ENCODE measurements around the gene SLC9A1. TPM values are rescaled to one million over a fixed set of nuclear protein-coding genes. Genes with fewer than 3 reads are reported as not detected.

The SLC9A1 gene
- total RNA-seq, 1 donor = 6.0 TPM

- no peak for DNase-seq (ENCODE audit: low read depth)
- H3K4me3 ChIP-seq (ENCODE audit: low read depth, low read length) = no peak overlapping the region
- no peak for TF ChIP-seq CTCF (IDR thresholded peaks at IDR 0.05; ENCODE audit: insufficient read depth, low read depth, low read length)
Measured at GRCh38 chr1:27148591-27148990, 6.3 kb downstream of the SLC9A1 start.

GRCh38 chr1:27147842-27148518 lies 6.9 kb downstream of the SLC9A1 start:
- no peak for DNase-seq (ENCODE audit: low read depth)
- TF ChIP-seq CTCF (IDR thresholded peaks at IDR 0.05; ENCODE audit: insufficient read depth, low read depth, low read length) = no peak
- H3K4me3 ChIP-seq (ENCODE audit: low read depth, low read length) = no peak overlapping the region

GRCh38 chr1:27145934-27146354 lies 9.0 kb downstream of the SLC9A1 start:
- DNase-seq (ENCODE audit: low read depth) = peak; percentile 84
- no peak for TF ChIP-seq CTCF (IDR thresholded peaks at IDR 0.05; ENCODE audit: insufficient read depth, low read depth, low read length)
- H3K4me3 ChIP-seq (ENCODE audit: low read depth, low read length) = no peak overlapping the region

DNA sequence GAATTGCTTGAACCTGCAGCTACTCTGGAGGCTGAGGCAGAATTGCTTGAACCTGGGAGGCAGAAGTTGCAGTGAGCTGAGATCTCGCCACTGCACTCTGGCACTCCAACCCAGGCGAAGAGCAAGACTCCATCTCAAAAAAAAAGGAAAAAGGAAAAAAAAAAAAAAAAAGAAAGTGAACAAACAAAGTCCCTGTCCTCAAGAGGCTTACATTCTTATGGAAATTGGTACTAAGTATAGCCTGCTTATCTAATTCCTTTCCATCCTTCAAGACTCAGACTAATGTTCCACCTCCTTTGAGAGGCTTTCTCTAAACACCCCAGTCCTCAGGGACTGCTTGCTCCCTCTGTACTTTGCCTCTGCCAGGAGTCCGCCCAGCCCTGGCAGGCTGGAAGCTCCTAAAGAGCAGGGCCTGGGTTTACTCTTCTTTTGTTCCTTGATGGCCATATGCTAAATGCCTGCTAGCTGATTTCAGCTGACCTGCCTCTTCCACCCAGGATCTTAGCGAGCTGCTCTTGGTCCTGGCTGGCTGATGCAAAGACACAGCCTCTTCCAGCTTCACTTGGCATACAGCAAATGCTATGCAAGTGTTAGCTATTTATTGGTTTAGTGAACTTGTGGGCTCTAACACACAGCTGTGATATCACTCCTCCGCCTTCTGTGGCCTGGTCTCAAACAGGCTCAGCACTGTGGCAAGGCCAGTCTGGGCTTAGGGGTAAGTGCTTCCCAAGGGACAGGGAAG lies 9.8 kb downstream of the SLC9A1 start:
- no peak overlapping the region for H3K4me3 ChIP-seq (ENCODE audit: low read depth, low read length)
- DNase-seq (ENCODE audit: low read depth) = peak; percentile 81
- TF ChIP-seq CTCF (IDR thresholded peaks at IDR 0.05; ENCODE audit: insufficient read depth, low read depth, low read length) = no peak

- no peak for DNase-seq (ENCODE audit: low read depth)
- no peak for TF ChIP-seq CTCF (IDR thresholded peaks at IDR 0.05; ENCODE audit: insufficient read depth, low read depth, low read length)
- no peak overlapping the region for H3K4me3 ChIP-seq (ENCODE audit: low read depth, low read length)
Measured at GRCh38 chr1:27144049-27144748, 10.7 kb downstream of the SLC9A1 start.

- DNase-seq (ENCODE audit: low read depth) = peak; percentile 30
- H3K4me3 ChIP-seq (ENCODE audit: low read depth, low read length) = no peak overlapping the region
- no peak for TF ChIP-seq CTCF (IDR thresholded peaks at IDR 0.05; ENCODE audit: insufficient read depth, low read depth, low read length)
Measured at GRCh38 chr1:27143401-27143800, 11.5 kb downstream of the SLC9A1 start.
